Psoas muscle (tissue), 8 donors: Measurements from ENCODE around the gene CUEDC1. TPM values are rescaled to one million over a fixed set of nuclear protein-coding genes. Genes with fewer than 3 reads are reported as not detected.

ENCODE experiments used
- ATAC-seq, 4 donors: fragments of 200-7000 bp; cut with Tn5 transposase; one replicate each; pipeline ENCODE4 v1.9.1; 2020; ENCODE audit warnings: moderate library complexity in 3 of 4, mild to moderate bottlenecking in 2 of 4
- DNase-seq, 2 donors: peaks; one replicate each; pipeline ENCODE4 v3.0.0-alpha.2; 2020
- H3K27ac ChIP-seq: fragments of 200-600 bp; one replicate; pipeline ENCODE4 v1.8.0; 2022
- H3K27me3 ChIP-seq, 3 donors: fragments of 200-600 bp in 1 of 3; one replicate each; pipeline versions ENCODE4 v1.6.1 to v1.8.0; 2013 to 2022; ENCODE audit warnings: low read length in 2 of 3, mild to moderate bottlenecking in 2 of 3, moderate library complexity in 1 of 3; ENCODE audit not compliant: insufficient read depth in 3 of 3
- H3K36me3 ChIP-seq, 2 donors: fragments of 200-600 bp in 1 of 2; one replicate each; pipeline versions ENCODE4 v1.6.1 to v1.8.0; 2013 to 2022; ENCODE audit warnings: low read depth in 1 of 2, mild to moderate bottlenecking in 1 of 2, moderate library complexity in 1 of 2; ENCODE audit not compliant: insufficient read depth in 1 of 2
- H3K4me1 ChIP-seq: fragments of 200-600 bp; one replicate; pipeline ENCODE4 v1.8.0; 2022
- H3K4me3 ChIP-seq: fragments of 200-600 bp; one replicate; pipeline ENCODE4 v1.8.0; 2022; ENCODE audit warnings: mild to moderate bottlenecking
- H3K9me3 ChIP-seq: fragments of 200-600 bp; one replicate; pipeline ENCODE4 v1.8.0; 2022
- WGBS, 3 donors: extraction: QIAGEN DNeasy Blood & Tissue Kit; methylation state at CpG; one replicate each; pipeline versions ENCODE4 v1.1.6 to v1.1.7; 2013; 5-methylcytosine and 5-hydroxymethylcytosine counted together
- intact Hi-C, 2 donors: fragments of 100-400 bp; cut with DNase I; formaldehyde crosslinking; loops; one replicate each; pipeline versions ENCODE4 v1.11.0 to v1.14.2; 2022
- long read RNA-seq, 2 donors: library from polyadenylated mRNA; unstranded; transcript quantifications; one replicate each; pipeline ENCODE4 v2.0.0, GENCODE V29; 2021
- polyA plus RNA-seq, 3 donors: library from polyadenylated mRNA; stranded (reverse); fragments of 200-250 nt; gene quantifications; one replicate each; pipeline ENCODE4 v1.2.3, GENCODE V29; 2013
- total RNA-seq, 4 donors: library from RNA; stranded (reverse); fragmentation: NEBNext Ultra II Directional in 2 of 4; extraction: Animal tissue kit (Norgen Biotek cat#: 25700) in 2 of 4; gene quantifications; one replicate each; pipeline versions ENCODE4 v1.2.1 to v1.2.4, GENCODE V29; 2021 to 2023
- TF ChIP-seq, protein P1 (sequence below): fragments of 200-600 bp; IDR thresholded peaks from one replicate; pipeline ENCODE4 v1.8.0; 2022; ENCODE audit warnings: antibody characterized with exemption
- donor health status: healthy with polysubstance abuse.
- donor health status: DM: no; HTN: no; CAD: no; lungs with moderate emphysema.
- donor health status: Bipolar disorder and iron deficiency.
- donor health status: healthy.
- donor health status: DM: yes; HTN: yes; CAD: no.
- donor health status: DM: no; HTN: no; CAD: no.
- donor health status: DM: no; HTN: no; CAD: no.
- donor health status: DM: yes; HTN: yes; CAD: no.

CUEDC1 gene, protein sequence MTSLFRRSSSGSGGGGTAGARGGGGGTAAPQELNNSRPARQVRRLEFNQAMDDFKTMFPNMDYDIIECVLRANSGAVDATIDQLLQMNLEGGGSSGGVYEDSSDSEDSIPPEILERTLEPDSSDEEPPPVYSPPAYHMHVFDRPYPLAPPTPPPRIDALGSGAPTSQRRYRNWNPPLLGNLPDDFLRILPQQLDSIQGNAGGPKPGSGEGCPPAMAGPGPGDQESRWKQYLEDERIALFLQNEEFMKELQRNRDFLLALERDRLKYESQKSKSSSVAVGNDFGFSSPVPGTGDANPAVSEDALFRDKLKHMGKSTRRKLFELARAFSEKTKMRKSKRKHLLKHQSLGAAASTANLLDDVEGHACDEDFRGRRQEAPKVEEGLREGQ
- total RNA-seq (10 to 100 TPM; 31.1 to 67.2 (median 47.4) TPM), polyA plus RNA-seq (10 to 100 TPM; 28.0 to 56.5 (median 46.4) TPM)
- long read RNA-seq, donor 1, transcript CUEDC1-206 (11 exons, 3,621 nt): major isoform, 53 of 110 reads
- long read RNA-seq, donor 1, partial matches to known transcripts: 18 of 110 reads
- long read RNA-seq, donor 1, other reads (novel, unspliced or antisense): 35 of 110 reads
- long read RNA-seq, donor 2, transcript CUEDC1-206 (11 exons, 3,621 nt): major isoform, 78 of 177 reads
- long read RNA-seq, donor 2, partial matches to known transcripts: 34 of 177 reads
- long read RNA-seq, donor 2, other reads (novel, unspliced or antisense): 62 of 177 reads

DNA sequence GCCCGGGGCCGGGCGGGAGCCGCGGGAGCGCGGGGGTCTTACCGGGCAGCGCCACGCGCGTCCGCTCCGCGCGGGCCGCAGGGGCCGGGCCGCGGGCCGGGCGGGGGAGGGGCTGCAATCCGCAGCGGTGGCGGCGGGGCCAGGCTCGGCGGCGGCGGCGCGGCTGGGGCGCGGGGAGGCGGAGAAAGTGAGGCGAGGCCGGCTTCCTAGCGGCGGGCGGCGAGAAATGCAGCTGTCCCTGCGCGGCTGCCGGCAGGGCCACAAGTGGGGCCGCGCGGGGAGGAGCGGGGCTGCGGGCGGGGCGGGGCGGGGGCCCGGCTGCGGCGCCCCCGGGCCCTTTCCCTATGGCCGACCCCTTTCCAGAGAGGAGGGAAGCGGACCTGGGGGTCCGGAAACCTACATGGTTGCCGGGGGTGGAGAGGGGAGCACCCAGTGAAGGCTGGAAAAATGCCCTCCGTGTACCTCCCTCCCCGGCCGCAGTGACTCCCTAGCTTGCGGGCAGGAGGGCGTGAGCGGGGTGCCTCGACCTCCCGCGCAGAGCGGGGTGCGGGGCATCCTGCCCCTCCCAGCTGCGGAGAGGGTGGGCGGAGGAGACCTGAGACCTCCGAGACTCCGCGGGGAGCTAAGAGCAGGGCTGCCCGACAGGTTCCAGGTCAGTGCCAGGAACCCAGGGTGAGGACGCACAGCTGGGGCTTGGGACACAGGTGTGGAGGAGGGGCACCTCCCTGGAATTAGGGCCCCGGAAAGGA lies at the start of gene CUEDC1:
TSS of gene CUEDC1 (minus strand) at position 230 of the 749 bp plus-strand sequence. CDS start 69,848 bp downstream, outside the sequence.
- WGBS, 3 donors: 0 to 1% (median 0%) methylated on average over 36 to 79 of the region's 79 CpGs
- TF ChIP-seq, protein P1, sequence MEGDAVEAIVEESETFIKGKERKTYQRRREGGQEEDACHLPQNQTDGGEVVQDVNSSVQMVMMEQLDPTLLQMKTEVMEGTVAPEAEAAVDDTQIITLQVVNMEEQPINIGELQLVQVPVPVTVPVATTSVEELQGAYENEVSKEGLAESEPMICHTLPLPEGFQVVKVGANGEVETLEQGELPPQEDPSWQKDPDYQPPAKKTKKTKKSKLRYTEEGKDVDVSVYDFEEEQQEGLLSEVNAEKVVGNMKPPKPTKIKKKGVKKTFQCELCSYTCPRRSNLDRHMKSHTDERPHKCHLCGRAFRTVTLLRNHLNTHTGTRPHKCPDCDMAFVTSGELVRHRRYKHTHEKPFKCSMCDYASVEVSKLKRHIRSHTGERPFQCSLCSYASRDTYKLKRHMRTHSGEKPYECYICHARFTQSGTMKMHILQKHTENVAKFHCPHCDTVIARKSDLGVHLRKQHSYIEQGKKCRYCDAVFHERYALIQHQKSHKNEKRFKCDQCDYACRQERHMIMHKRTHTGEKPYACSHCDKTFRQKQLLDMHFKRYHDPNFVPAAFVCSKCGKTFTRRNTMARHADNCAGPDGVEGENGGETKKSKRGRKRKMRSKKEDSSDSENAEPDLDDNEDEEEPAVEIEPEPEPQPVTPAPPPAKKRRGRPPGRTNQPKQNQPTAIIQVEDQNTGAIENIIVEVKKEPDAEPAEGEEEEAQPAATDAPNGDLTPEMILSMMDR: peak; percentile 49
- Histone ChIP-seq H3K4me3 (peak within 1 kb of the TSS; percentile 96), H3K36me3 (no peaks in the 10 kb centered on the region), H3K27me3 (no peaks in the 10 kb centered on the region), H3K27ac (peak within 1 kb of the TSS; percentile 99), H3K4me1 (peaks cover 53% of the 10 kb centered on the region), H3K9me3 (no peaks in the 10 kb centered on the region)
- ATAC-seq (peak; percentile 70 to 80 (median 77)), DNase-seq (peak; percentile 86 to 93)
- intact Hi-C loops: no loop called here

DNA sequence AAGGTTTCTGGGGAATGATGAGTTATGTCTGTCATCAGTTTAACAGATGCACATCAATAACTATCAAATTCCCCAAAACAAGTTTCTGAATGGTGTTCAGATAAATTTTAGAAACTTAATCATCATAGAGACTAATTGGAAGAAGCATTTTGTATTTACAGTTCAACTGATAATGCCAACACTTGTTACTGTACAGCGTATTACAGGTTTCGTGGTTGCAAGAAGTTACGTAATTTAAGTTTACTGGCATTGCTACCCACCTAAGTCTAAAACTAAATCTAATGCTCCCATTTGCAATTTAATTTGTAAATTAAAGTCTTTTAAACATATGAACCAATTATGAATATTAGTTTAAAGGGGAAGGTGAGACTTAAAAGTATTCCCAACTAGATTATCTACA lies 48.8 kb upstream of the CUEDC1 start:
- 64 to 93% (median 68%) methylated on average over 3 of the region's 3 CpGs for WGBS, 3 donors
- DNase-seq: no peak
- TF ChIP-seq, protein P1: no peak
- Histone ChIP-seq H3K4me1 (peaks cover 68% of the 10 kb centered on the region), H3K36me3 (peaks cover 18 to 71% of the 10 kb centered on the region in 2 donors), H3K27ac (peak overlapping the region; percentile 97), H3K4me3 (peak overlapping the region; percentile 98), H3K27me3 (no peaks in the 10 kb centered on the region), H3K9me3 (no peaks in the 10 kb centered on the region)
- intact Hi-C loops: no loop called here
- no peak for ATAC-seq

DNA sequence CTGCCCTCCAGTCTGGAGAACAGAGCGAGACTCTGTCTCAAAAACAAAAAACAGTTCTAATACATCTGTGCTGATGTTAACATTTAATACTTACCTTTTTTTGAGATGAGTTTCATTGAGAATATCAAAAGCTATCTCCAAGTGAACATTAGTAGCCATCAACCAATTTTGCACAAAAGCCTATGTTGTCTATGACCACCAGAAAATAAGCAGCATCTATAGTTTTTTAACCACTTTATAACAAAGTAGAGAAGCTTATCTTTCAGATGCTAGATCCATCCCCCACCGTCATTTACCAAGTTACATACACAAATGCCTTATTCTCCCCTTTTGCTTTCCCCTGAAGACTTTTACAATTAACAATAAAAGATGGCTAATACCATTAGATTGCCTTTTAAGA lies 47.8 kb upstream of the CUEDC1 start:
- peaks cover 65% of the 10 kb centered on the region for H3K4me1 ChIP-seq
- WGBS, 3 donors: 93 to 94% (median 93%) methylated on average over 2 of the region's 2 CpGs
- peaks cover 22 to 81% of the 10 kb centered on the region in 2 donors for H3K36me3 ChIP-seq

More for the DNA sequence above, 47.8 kb upstream of the CUEDC1 start:
- Histone ChIP-seq H3K4me3 (peak overlapping the region; percentile 98), H3K27me3 (no peaks in the 10 kb centered on the region), H3K9me3 (no peaks in the 10 kb centered on the region), H3K27ac (no peak overlapping the region)
- DNase-seq: no peak
- TF ChIP-seq, protein P1: no peak
- intact Hi-C loops: no loop called here
- ATAC-seq: no peak
